Activated T-helper 2 cell treated with anti-CD3 and anti-CD28 coated beads, Interferon-gamma antibody, Interleukin-2, Interleukin-4, amounts not matched to agents 10 μg/mL and 5 μg/mL and 100 μg/mL, durations not matched to agents 14 hours and 24 hours and 36 hours (primary cell): ENCODE results near the gene GJB5. TPM values are rescaled to one million over a fixed set of nuclear protein-coding genes. Genes with fewer than 3 reads are reported as not detected.
"Not testable (repeated sequence)": the region's sequence is repeated elsewhere in the genome, so short reads cannot be mapped to it uniquely, and the experiment has no call there.

Experiments
- DNase-seq: peaks from one replicate; pipeline ENCODE4 v3.0.0; 2021; ENCODE audit warnings: low spot score
- H3K27ac Mint-ChIP-seq: one replicate; pipeline ENCODE4 v1.8.0; 2021; ENCODE audit warnings: mixed read lengths
- H3K27me3 Mint-ChIP-seq: one replicate; pipeline ENCODE4 v1.8.0; 2021; ENCODE audit warnings: low read depth, mixed read lengths
- H3K36me3 Mint-ChIP-seq: one replicate; pipeline ENCODE4 v1.8.0; 2021; ENCODE audit warnings: low read depth, mixed read lengths
- H3K4me1 Mint-ChIP-seq: one replicate; pipeline ENCODE4 v1.8.0; 2021; ENCODE audit warnings: low read depth, mixed read lengths
- H3K4me3 Mint-ChIP-seq: one replicate; pipeline ENCODE4 v1.8.0; 2021; ENCODE audit warnings: low read depth, mild to moderate bottlenecking, moderate library complexity, mixed read lengths
- H3K9me3 Mint-ChIP-seq: one replicate; pipeline ENCODE4 v1.8.0; 2021; ENCODE audit warnings: mixed read lengths
- intact Hi-C: fragments of 100-400 bp; cut with micrococcal nuclease; formaldehyde crosslinking; loops from one replicate; pipeline ENCODE4 v1.15.1; 2023
- total RNA-seq: library from RNA; stranded (reverse); gene quantifications from 2 replicates; pipeline ENCODE4 v1.2.3, GENCODE V29; 2022

GJB5 gene
- total RNA-seq, 1 donor from 2014 or later: not detected

- no peaks in the 10 kb centered on the region for H3K36me3 Mint-ChIP-seq
- H3K4me1 Mint-ChIP-seq: no peaks in the 10 kb centered on the region
- intact Hi-C loops: no loop called here
- H3K4me3 Mint-ChIP-seq: no peak overlapping the region
- no peaks in the 10 kb centered on the region for H3K9me3 Mint-ChIP-seq
- no peak for DNase-seq
- H3K27ac Mint-ChIP-seq: no peak overlapping the region
- peaks cover 6% of the 10 kb centered on the region for H3K27me3 Mint-ChIP-seq
Measured at GRCh38 chr1:34730485-34730884, 24.4 kb upstream of the GJB5 start.

- DNase-seq, H3K27me3 Mint-ChIP-seq, intact Hi-C loops, H3K4me3 Mint-ChIP-seq, H3K36me3 Mint-ChIP-seq, H3K4me1 Mint-ChIP-seq, H3K27ac Mint-ChIP-seq, H3K9me3 Mint-ChIP-seq: not testable (repeated sequence)
Measured at GRCh38 chr1:34732831-34733230, 22.0 kb upstream of the GJB5 start.

GRCh38 chr1:34736692-34737091 lies 18.2 kb upstream of the GJB5 start:
- no peak for DNase-seq
- Mint-ChIP-seq H3K27ac (no peak overlapping the region), H3K27me3 (peaks cover 5% of the 10 kb centered on the region), H3K4me1 (no peaks in the 10 kb centered on the region), H3K36me3 (no peaks in the 10 kb centered on the region), H3K4me3 (no peak overlapping the region), H3K9me3 (no peaks in the 10 kb centered on the region)
- intact Hi-C loops: no loop called here

- H3K9me3 Mint-ChIP-seq, H3K4me1 Mint-ChIP-seq: not testable (repeated sequence)
Measured at GRCh38 chr1:34737236-34737635, 17.6 kb upstream of the GJB5 start.

GRCh38 chr1:34739613-34740012 lies 15.2 kb upstream of the GJB5 start:
- intact Hi-C loops: loop anchor here (5.0 kb wide), 1 partner anchor 277 kb away; no protein-coding TSS in a partner anchor
- H3K4me1 Mint-ChIP-seq: no peaks in the 10 kb centered on the region
- no peaks in the 10 kb centered on the region for H3K9me3 Mint-ChIP-seq
- H3K27me3 Mint-ChIP-seq: peaks cover 6% of the 10 kb centered on the region
- no peak overlapping the region for H3K4me3 Mint-ChIP-seq
- H3K36me3 Mint-ChIP-seq: no peaks in the 10 kb centered on the region
- no peak overlapping the region for H3K27ac Mint-ChIP-seq
- no peak for DNase-seq

More at GRCh38 chr1:34737236-34737635, 17.6 kb upstream of the GJB5 start:
- H3K27ac Mint-ChIP-seq, H3K36me3 Mint-ChIP-seq, H3K27me3 Mint-ChIP-seq, intact Hi-C loops, DNase-seq, H3K4me3 Mint-ChIP-seq: not testable (repeated sequence)

GRCh38 chr1:34740161-34740868 lies 14.5 kb upstream of the GJB5 start:
- intact Hi-C loops: loop anchor here (5.0 kb wide), 1 partner anchor 278 kb away; no protein-coding TSS in a partner anchor
- Mint-ChIP-seq H3K4me1 (no peaks in the 10 kb centered on the region), H3K4me3 (no peak overlapping the region), H3K27me3 (peaks cover 6% of the 10 kb centered on the region), H3K27ac (no peak overlapping the region), H3K9me3 (no peaks in the 10 kb centered on the region), H3K36me3 (no peaks in the 10 kb centered on the region)
- DNase-seq: no peak

- Mint-ChIP-seq H3K27me3 (peaks cover 6% of the 10 kb centered on the region), H3K4me3 (no peak overlapping the region), H3K4me1 (no peaks in the 10 kb centered on the region), H3K9me3 (no peaks in the 10 kb centered on the region), H3K27ac (no peak overlapping the region), H3K36me3 (no peaks in the 10 kb centered on the region)
- peak; percentile 61 for DNase-seq
- intact Hi-C loops: loop anchor here (5.0 kb wide), 1 partner anchor 280 kb away; no protein-coding TSS in a partner anchor
Measured at GRCh38 chr1:34742667-34743270, 12.1 kb upstream of the GJB5 start.

- no peak for DNase-seq
- no peak overlapping the region for H3K4me3 Mint-ChIP-seq
- no peak overlapping the region for H3K27ac Mint-ChIP-seq
- no peaks in the 10 kb centered on the region for H3K9me3 Mint-ChIP-seq
- H3K4me1 Mint-ChIP-seq: no peaks in the 10 kb centered on the region
- H3K27me3 Mint-ChIP-seq: peaks cover 6% of the 10 kb centered on the region
- H3K36me3 Mint-ChIP-seq: no peaks in the 10 kb centered on the region
- intact Hi-C loops: loop anchor here (5.0 kb wide), 1 partner anchor 281 kb away; no protein-coding TSS in a partner anchor
Measured at GRCh38 chr1:34743775-34744174, 11.1 kb upstream of the GJB5 start.

- H3K27ac Mint-ChIP-seq: no peak overlapping the region
- no peaks in the 10 kb centered on the region for H3K4me1 Mint-ChIP-seq
- intact Hi-C loops: loop anchor here (5.0 kb wide), 1 partner anchor 283 kb away; no protein-coding TSS in a partner anchor
Measured at GRCh38 chr1:34744851-34745250, 10.0 kb upstream of the GJB5 start.

GRCh38 chr1:34745666-34746065 lies 9.2 kb upstream of the GJB5 start:
- Mint-ChIP-seq H3K27ac (no peak overlapping the region), H3K4me1 (no peaks in the 10 kb centered on the region), H3K9me3 (no peaks in the 10 kb centered on the region), H3K4me3 (no peak overlapping the region), H3K36me3 (no peaks in the 10 kb centered on the region), H3K27me3 (peaks cover 3% of the 10 kb centered on the region)
- intact Hi-C loops: no loop called here
- no peak for DNase-seq

More at GRCh38 chr1:34744851-34745250, 10.0 kb upstream of the GJB5 start:
- peaks cover 6% of the 10 kb centered on the region for H3K27me3 Mint-ChIP-seq
- H3K4me3 Mint-ChIP-seq: no peak overlapping the region
- DNase-seq: no peak
- H3K36me3 Mint-ChIP-seq: no peaks in the 10 kb centered on the region
- no peaks in the 10 kb centered on the region for H3K9me3 Mint-ChIP-seq

- H3K27ac Mint-ChIP-seq: no peak overlapping the region
- H3K4me3 Mint-ChIP-seq: no peak overlapping the region
- intact Hi-C loops: no loop called here
- no peak for DNase-seq
- no peaks in the 10 kb centered on the region for H3K36me3 Mint-ChIP-seq
- no peaks in the 10 kb centered on the region for H3K9me3 Mint-ChIP-seq
- peaks cover 3% of the 10 kb centered on the region for H3K27me3 Mint-ChIP-seq
- no peaks in the 10 kb centered on the region for H3K4me1 Mint-ChIP-seq
Measured at GRCh38 chr1:34746101-34746500, 8.7 kb upstream of the GJB5 start.

- intact Hi-C loops: no loop called here
- H3K36me3 Mint-ChIP-seq: no peaks in the 10 kb centered on the region
- no peak overlapping the region for H3K4me3 Mint-ChIP-seq
- no peaks in the 10 kb centered on the region for H3K4me1 Mint-ChIP-seq
- no peak overlapping the region for H3K27ac Mint-ChIP-seq
- DNase-seq: no peak
- H3K9me3 Mint-ChIP-seq: no peaks in the 10 kb centered on the region
- H3K27me3 Mint-ChIP-seq: peaks cover 3% of the 10 kb centered on the region
Measured at GRCh38 chr1:34746785-34747637, 7.8 kb upstream of the GJB5 start.

- Mint-ChIP-seq H3K27me3 (no peaks in the 10 kb centered on the region), H3K36me3 (no peaks in the 10 kb centered on the region), H3K4me1 (no peaks in the 10 kb centered on the region), H3K9me3 (no peaks in the 10 kb centered on the region), H3K4me3 (no peak overlapping the region), H3K27ac (no peak overlapping the region)
- DNase-seq: no peak
- intact Hi-C loops: no loop called here
Measured at GRCh38 chr1:34747638-34747941, 7.3 kb upstream of the GJB5 start.
